Kidney epithelial cell (primary cell): ENCODE measurements around the gene LHFPL3. TPM values are rescaled to one million over a fixed set of nuclear protein-coding genes. Genes with fewer than 3 reads are reported as not detected.

Experiments used
- DNase-seq: peaks from one replicate; pipeline ENCODE4 v3.0.0-alpha.2; 2010; ENCODE audit warnings: low read depth
- H3K27me3 ChIP-seq: 2 replicates; pipeline ENCODE4 v1.6.0; 2011; ENCODE audit warnings: low read length; ENCODE audit not compliant: control insufficient read depth, insufficient read depth
- H3K36me3 ChIP-seq: 2 replicates; pipeline ENCODE4 v1.5.1; 2011; ENCODE audit warnings: low read length; ENCODE audit not compliant: control insufficient read depth, insufficient read depth
- H3K4me3 ChIP-seq: 2 replicates; pipeline ENCODE4 v1.5.1; 2011; ENCODE audit warnings: low read depth, mild to moderate bottlenecking, control low read depth, low read length
- CTCF ChIP-seq: IDR thresholded peaks from 2 replicates; pipeline ENCODE4 v1.5.1; 2011; ENCODE audit warnings: mild to moderate bottlenecking, moderate library complexity, low read length, control low read depth, inconsistent platforms; ENCODE audit not compliant: insufficient read depth, poor library complexity, severe bottlenecking
- total RNA-seq: library from RNA; depleted of rRNA; stranded (reverse); fragments of >200 nt; gene quantifications from 2 replicates; pipeline ENCODE4 v1.2.3, GENCODE V29; 2015

LHFPL3 gene
- total RNA-seq, 1 donor from 2014 or later, result not detected

DNA sequence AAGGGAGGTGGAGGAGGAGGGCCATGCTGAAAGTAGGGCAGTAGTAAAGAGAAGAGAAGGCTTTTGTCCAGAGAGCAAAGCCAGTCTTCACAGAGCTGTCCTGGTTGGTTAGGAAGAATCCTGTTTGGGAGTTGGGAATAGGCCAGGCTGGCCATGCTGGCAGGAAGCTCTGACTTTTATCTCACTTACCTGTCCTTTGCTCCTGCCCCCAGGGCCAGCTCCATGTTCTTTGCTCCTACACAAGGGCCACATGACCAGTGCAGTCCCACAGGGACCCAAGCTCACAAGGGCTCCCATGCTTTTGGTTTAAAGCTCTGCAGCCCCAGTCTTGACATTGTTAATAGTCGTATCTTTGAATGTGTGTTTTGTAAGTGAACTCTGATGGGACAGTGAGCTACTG lies 524.0 kb downstream of the LHFPL3 start:
- H3K27me3 ChIP-seq, result no peaks in the 10 kb centered on the region
- no peak for DNase-seq
- TF ChIP-seq CTCF, result no peak
- H3K4me3 ChIP-seq, result no peak overlapping the region
- no peaks in the 10 kb centered on the region for H3K36me3 ChIP-seq

DNA sequence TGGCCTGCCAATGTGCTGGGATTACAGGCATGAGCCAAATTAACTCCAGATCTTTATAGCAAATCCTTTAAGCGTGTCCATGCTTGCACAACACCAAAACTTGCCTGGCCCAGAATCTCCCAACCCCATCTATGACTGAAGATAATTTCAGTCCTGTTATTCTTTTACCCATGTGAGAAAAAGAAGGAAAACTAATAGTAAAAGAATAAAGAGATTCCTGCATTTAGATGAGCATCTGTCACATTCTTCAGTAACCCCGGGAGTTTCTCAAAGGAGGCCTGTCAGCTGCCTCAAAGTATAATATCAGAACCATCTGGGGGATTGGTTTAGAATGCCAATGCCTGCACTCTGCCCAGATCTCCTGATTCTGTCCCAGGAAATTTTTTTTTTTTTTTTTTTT lies 527.5 kb downstream of the LHFPL3 start:
- no peak for DNase-seq
- no peaks in the 10 kb centered on the region for H3K27me3 ChIP-seq
- H3K36me3 ChIP-seq, result no peaks in the 10 kb centered on the region
- no peak for TF ChIP-seq CTCF
- no peak overlapping the region for H3K4me3 ChIP-seq

GRCh38 chr7:104857458-104858425 lies 529.3 kb downstream of the LHFPL3 start:
- no peak for DNase-seq
- Histone ChIP-seq H3K4me3 (no peak overlapping the region), H3K36me3 (no peaks in the 10 kb centered on the region), H3K27me3 (no peaks in the 10 kb centered on the region)
- TF ChIP-seq CTCF, result no peak

DNA sequence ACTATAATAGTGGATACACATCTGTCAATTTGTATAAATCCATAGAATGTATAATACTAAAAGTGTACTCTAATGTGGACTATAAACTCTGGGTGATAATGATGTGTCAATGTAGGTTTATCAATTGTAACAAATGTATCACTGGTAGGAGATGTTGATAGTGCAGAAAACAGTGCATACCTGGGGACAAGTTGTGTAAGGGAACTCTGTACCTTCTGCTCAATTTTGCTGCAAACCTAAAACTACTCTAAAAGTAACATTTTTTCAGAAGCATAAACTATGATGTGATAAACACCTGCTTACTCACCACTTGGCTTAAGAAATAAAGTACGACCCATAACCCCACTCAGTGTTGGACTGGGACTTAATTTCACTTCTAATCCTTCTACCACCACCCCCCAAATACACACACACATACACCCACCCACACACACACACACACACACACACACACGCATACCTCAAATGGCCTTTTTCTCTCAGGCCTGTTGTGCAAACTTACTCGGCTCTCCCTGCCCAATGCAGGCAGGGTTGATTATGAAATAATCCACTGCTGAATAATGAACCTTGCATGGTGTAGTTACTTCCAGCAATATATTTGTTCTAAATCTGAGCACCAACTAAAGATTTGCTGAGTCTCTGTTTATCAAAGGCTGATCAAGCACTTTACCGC lies 531.5 kb downstream of the LHFPL3 start:
- DNase-seq, result no peak
- H3K27me3 ChIP-seq, result no peaks in the 10 kb centered on the region
- no peak for TF ChIP-seq CTCF
- H3K36me3 ChIP-seq, result no peaks in the 10 kb centered on the region
- no peak overlapping the region for H3K4me3 ChIP-seq

GRCh38 chr7:104861729-104862390 lies 533.5 kb downstream of the LHFPL3 start:
- no peak for TF ChIP-seq CTCF
- Histone ChIP-seq H3K27me3 (no peaks in the 10 kb centered on the region), H3K4me3 (no peak overlapping the region), H3K36me3 (no peaks in the 10 kb centered on the region)
- DNase-seq, result no peak
